GM12891 (cell line): ENCODE results near the gene STX17.

Experiments used
- PAX5 ChIP-seq: IDR thresholded peaks from 2 replicates; pipeline ENCODE4 v1.6.1; 2011; ENCODE audit warnings: low read length, moderate library complexity, mild to moderate bottlenecking; ENCODE audit not compliant: insufficient read depth, severe bottlenecking
- POLR2A ChIP-seq: IDR thresholded peaks from 2 replicates; pipeline ENCODE4 v1.6.1; 2011; ENCODE audit warnings: low read depth, low read length, control low read depth
- POLR2AphosphoS5 ChIP-seq: IDR thresholded peaks from 2 replicates; pipeline ENCODE4 v1.6.1; 2011; ENCODE audit warnings: low read depth, low read length, control low read depth
- SPI1 ChIP-seq: IDR thresholded peaks from 2 replicates; pipeline ENCODE4 v1.6.1; 2011; ENCODE audit warnings: low read depth, low read length, control low read depth

DNA sequence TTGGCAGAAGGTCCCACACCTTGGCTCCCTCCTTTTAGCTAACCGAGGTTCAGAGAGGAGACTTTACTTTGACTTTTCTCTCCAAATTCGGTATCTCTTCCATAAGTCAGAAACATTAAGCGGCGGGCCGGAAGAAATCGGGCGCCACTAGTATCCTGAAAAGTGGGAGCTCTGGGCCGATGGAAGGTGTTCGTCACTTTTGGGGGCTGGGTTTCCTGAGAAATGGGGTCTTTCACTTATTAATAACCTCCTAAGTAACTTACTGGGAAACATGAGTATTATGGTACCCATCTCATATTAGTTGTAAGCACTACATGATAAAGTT is 716 bp downstream of the STX17 start:
- TF ChIP-seq PAX5 (no peak), POLR2AphosphoS5 (no peak), POLR2A (no peak), SPI1 (no peak)
